Measurements from ENCODE around the gene FKBP5.

DNA sequence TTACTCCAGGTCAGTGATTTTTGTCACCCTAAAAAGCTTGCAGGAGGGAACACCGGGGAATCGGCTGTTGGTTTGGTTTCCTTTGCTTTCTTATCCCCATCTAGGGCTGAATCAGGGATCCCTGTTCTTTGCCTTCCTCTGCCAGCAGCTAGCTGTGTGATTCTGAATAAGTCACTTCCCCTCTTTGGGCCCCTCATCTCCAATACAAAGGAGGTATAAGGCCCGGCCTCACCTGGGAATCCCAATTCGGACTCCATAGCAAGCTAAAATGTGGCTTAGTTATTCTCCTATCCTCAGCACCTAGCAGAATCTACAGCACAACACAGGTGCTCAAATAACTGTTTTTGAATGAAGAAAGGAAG, 29.6 kb upstream of the FKBP5 start:
- TF ChIP-seq, protein P1, sequence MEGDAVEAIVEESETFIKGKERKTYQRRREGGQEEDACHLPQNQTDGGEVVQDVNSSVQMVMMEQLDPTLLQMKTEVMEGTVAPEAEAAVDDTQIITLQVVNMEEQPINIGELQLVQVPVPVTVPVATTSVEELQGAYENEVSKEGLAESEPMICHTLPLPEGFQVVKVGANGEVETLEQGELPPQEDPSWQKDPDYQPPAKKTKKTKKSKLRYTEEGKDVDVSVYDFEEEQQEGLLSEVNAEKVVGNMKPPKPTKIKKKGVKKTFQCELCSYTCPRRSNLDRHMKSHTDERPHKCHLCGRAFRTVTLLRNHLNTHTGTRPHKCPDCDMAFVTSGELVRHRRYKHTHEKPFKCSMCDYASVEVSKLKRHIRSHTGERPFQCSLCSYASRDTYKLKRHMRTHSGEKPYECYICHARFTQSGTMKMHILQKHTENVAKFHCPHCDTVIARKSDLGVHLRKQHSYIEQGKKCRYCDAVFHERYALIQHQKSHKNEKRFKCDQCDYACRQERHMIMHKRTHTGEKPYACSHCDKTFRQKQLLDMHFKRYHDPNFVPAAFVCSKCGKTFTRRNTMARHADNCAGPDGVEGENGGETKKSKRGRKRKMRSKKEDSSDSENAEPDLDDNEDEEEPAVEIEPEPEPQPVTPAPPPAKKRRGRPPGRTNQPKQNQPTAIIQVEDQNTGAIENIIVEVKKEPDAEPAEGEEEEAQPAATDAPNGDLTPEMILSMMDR (IDR thresholded peaks at IDR 0.05; ENCODE audit: insufficient read depth, low read depth, low read length) = no peak
- TF ChIP-seq EZH2 (IDR thresholded peaks at IDR 0.05; ENCODE audit: insufficient read depth, low read length) = no peak

Measured in astrocyte (in vitro differentiated cells and primary cell).